Activated CD8-positive, alpha-beta memory T cell treated with anti-CD3 and anti-CD28 coated beads for 48 hours (primary cell): Measurements from ENCODE around the gene PRKCH.

Experiments
- DNase-seq, 3 experiments: peaks; one replicate each; pipeline ENCODE4 v3.0.0-alpha.2; 2020; ENCODE audit warnings: low read depth in 2 of 3, low spot score in 2 of 3

Gene PRKCH

GRCh38 chr14:61543946-61544345 is 222.6 kb downstream of the PRKCH start:
- DNase-seq: no peak

- no peak for DNase-seq
Observed at GRCh38 chr14:61544448-61545330, 223.3 kb downstream of the PRKCH start.

DNA sequence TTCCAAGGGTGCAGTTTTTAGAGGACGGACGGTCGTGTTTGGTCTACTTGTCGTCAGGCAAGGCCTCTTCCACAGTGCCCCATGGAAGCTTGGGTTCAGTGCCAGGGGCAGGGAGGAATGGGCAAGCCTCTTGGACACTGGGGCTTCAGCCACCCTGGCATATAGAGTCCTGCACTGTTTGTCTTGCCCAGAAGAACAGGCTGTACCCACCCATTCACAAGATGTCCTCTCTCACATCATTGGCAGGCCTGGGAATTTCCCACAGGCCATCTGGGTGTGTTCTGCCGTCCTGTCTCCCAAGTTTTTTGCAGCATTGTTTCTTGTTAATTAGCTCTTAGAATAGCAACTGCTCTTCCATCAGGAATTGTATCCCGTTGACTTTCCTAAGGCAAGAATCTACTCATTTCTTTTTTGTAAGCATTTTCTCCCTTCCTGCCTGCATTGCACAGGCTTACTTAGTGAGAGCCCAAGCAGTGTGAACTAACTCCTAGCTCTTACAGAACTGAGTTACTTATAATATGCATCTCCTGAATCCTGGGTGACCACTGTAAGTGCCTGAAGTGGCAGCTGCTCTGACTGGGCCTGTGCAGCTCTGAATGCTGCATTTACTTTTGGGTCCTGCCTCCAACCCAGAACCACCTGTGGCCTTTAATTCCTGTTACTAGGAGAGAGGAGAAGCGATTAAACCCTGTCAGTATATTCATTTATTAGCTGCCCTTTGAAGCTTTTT is 224.5 kb downstream of the PRKCH start:
- no peak for DNase-seq

DNA sequence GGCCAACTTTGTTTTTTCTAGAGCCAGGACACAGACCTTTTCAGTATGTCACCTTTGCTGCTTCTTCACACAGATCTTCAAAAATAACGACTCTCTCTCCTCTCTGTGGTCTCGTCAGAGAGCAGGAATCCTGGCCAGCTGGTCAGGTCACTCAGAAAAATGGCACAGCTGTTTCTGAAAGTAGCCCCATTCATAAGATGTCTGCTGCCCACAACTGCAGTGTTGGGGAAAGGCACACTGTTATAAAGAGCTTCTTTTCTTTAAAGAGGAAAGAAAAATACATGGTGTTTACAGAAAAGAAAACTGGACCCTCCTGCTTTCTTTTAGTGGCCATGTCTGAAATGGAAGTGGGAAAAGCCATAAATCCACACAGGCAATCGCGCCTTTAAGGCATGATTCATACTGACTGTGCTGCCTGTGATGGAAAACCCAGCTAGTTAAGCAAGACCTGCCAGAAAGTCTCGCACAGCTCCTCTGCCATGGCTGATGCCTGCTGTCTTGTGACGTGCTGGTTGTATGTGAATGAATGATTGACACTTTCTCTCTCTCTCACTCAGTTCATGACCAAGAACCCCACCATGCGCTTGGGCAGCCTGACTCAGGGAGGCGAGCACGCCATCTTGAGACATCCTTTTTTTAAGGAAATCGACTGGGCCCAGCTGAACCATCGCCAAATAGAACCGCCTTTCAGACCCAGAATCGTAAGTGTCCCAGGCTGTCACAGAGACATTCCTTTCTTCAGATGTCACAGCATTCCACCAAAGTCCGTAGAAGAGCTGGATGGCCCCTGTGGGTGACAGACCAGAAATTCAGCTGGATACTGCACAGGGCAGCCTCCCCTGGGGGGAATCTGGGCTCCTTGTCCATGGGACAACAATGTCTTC is 226.0 kb downstream of the PRKCH start:
- no peak for DNase-seq

DNA sequence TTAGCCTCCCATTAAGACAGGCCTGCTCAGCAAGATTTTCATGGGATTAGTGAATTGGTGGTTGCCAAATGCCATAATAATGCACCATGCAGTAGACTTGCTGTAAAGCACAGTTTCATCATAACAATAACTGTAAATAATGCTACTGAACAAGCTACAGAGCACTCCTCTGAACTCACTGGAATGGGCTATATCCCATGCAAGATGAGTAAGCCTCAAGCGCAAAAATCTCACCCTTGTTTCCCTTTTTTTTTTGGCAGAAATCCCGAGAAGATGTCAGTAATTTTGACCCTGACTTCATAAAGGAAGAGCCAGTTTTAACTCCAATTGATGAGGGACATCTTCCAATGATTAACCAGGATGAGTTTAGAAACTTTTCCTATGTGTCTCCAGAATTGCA is 228.0 kb downstream of the PRKCH start:
- no peak for DNase-seq

DNA sequence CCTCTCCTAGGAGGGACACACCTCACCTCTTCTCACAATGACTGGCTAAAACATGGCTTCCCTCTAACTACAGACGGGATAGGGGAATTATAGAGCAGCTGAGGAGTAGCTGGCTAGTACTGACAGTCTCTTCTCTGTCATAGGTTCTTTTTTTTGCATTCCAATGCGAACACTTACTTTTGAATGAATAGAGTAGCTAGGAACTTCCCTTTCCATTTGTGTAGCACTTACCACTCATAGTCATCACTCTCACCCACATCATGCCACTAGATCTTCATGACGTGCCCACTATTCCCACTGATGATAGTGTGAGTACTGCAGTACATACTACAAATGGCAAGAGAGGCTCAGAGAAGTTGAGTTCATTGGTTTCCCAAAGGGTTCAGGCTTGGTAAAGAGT is 230.0 kb downstream of the PRKCH start:
- DNase-seq: no peak

- no peak for DNase-seq
Observed at GRCh38 chr14:61552241-61552640, 230.9 kb downstream of the PRKCH start.

GRCh38 chr14:61553730-61554641 is 232.6 kb downstream of the PRKCH start:
- no peak for DNase-seq

DNA sequence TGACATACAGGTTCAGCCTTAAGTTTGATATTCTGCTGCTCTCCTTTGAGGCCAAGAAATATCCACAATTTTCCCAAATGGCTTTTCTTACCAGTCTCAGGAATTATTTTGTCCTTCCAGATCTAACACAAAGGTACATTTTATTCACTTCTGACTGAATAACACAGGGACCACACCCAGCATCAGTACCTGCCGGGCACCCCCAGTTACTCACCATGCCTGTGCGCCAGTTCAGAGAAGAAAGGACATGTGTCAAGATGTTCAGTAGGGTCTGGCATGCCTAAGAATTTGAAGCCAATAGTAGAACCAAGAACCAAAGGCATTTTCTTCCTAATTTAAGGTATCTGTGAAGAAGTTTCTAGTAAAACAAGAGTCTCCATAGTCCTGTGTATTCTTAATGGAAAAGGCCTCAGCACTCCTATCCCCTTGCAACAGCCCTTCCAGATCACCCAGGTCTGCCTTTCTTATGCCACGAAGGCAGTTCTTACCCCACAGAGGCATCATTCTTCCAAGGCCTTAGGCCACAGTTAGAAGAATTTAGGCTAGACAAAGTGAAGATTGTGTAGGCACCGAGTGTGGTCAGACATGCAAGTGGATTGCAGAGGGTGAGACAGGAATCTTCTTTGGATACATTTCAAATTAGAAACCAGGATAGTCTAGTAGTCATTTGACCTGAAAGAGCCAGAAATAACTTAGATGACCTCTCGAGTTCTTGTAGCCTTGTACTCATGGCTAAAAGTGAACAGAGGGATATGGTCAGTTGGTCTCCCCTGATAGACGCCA is 233.9 kb downstream of the PRKCH start:
- no peak for DNase-seq

DNA sequence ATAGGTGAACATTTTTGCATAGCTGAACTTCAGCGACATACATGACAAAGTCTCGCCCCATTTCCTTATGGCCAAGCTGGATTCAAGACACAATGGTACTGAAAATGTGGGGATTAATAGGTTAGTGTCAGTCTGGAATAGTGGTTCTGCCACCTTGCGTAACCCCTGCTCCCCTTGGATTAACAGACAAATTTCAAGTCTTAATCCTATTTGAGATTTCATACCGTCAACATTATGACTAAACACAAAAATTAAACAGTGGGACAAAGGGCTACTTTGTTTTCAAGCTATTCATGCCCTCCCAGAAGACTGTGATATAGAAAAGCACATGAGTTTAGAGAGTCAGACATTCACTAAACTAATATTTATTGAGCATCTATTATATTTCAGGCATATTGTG is 235.1 kb downstream of the PRKCH start:
- no peak for DNase-seq

DNA sequence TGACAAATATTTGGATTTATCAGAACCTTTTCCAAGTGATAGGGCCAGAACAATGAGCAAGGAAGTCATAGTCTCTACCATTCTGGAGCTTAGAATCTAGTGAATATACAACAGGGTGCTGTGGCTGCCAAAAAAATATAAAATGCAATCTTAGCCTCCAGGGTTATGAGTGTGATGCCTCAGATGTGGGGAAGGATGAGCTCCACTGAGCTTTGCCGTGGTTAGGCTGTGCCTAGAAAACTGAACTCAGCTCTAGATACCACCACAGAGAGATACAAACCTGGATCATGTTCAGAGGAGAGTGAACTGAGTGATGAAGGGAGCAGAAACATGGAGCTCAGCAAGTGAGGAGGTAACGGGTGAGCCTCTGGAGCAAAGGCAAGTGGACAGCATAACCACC is 235.9 kb downstream of the PRKCH start:
- no peak for DNase-seq

DNA sequence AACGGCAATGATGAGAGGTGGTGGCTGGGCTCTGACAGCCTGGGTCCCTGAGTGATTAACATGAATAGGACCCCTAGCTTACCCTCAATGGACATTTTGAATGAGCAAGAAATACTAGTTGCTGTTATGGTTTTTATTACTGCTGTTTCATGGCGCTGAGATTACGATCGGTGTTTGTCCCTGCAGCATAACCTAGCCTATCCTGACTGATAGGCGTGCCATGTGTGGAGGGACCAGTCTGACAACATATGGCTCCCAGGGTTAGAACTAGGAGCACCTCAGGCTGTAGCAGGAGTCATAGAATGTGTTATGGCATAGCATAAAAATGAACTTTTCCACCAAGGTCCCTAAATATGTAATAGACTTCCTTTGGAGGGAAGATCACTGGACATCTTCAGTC is 236.5 kb downstream of the PRKCH start:
- DNase-seq: no peak

- DNase-seq: no peak
Observed at GRCh38 chr14:61558271-61558670, 236.9 kb downstream of the PRKCH start.

DNA sequence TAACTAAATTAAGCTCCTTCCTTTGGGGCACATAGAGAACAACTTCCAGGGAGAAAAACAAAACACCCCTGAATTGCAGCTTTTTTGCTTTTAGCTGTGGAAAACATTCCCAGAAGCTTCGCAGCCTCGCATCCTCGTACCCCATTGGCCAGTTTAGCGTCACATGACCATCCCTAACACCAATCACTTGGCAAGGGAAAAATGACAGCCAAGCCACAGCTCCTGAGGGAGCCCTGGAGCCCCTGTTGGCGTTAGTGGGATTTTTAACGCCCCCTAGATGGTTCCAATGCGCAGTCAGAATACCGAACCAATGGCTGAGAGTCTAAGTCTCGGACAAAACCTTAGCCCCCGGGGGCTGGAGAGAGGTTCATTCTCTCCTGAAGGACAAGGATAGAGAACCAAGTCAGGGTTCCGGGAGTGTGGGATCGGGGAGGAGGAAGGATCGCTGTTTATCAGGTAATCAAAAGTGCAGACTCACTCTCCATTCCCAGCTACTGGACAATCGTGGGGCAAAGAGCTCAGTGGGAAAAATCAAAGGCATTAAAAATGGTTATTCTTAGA is 238.3 kb downstream of the PRKCH start:
- DNase-seq: no peak

DNA sequence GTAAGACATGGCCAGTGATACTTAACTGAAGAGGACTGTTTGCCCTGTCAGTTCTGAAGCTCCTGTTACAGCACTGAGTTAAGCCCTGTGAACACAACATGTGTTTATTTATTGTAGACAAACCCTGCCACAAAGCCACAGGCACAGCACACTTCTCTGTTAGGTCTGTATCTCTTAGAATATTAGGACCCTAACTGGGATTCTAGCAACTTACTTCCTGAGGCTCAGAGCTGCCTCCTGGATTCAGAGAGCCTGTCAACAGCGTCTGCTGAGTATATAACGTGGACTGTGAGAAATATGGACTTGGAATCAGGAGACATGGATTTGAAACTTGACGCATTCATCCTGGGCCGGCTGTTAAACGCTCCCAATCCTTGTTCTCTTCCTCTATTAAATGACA is 238.9 kb downstream of the PRKCH start:
- DNase-seq: no peak

- no peak for DNase-seq
Observed at GRCh38 chr14:61561104-61561503, 239.7 kb downstream of the PRKCH start.

GRCh38 chr14:61561657-61562276 is 240.4 kb downstream of the PRKCH start:
- no peak for DNase-seq

DNA sequence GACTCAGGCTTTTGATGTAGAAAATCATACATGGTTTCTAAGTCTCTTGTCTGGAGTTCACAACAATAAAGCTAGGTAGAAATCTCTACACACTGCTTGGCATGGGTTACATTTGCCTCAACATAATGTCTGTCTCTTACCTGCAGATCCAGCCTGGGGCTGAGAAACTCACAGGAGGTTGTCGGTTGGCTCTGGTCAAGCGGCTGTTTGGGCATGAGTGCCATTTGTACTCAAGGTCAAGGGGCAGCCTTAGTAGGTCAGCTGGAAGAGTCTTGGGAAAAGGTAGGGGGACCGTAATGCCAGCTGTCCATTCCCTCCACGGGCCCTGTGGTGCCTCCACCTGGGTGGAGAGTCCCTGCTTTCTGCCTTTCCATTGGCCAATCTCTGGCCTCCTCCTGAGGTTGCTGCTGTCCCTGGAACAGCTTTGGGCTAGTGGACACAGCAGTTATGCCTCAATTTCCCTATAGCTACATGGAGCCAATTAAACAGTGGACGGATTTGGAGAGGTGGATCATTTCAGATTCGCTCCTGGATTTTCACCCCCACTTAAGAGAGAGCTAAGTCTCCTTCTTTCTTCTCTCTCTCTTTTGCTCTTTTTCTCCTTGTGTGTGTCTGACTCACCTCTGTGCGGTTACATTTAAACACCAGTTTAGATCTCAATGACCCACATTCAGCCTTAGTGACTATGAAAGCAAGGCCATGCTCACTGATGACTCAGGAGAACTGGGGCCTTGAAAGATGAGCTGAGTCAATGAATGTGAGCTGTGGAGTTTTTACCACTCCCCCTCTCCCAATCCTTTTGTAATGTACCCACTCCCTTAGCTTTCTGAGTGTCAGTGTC is 241.2 kb downstream of the PRKCH start:
- no peak for DNase-seq
